ENCODE results near the gene PHGDH. TPM values are rescaled to one million over a fixed set of nuclear protein-coding genes. Genes with fewer than 3 reads are reported as not detected.

The PHGDH gene
- total RNA-seq, 1 donor from 2014 or later, result 60.8 TPM

DNA sequence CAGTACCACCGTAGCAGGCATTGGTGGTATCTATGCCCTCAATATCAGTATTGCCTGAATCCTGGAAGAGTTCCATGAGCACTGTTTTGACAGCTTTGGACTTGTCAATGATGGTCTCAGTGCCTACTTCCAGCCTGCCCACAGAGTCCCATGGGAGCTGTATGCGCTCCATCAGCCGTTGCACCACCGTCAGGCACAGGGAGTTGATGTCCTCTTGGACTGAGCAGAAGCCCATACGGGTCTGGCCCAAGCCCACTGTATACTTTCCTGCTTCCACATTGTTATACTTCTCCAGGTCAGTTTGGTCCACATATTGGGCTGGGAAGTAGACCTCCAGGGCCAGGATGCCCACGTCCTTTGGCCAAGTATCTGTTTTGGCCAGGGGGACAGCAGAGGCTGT is 52.5 kb downstream of the PHGDH start:
- H3K4me3 ChIP-seq, result no peak overlapping the region
- no peak overlapping the region for H3K27ac ChIP-seq

DNA sequence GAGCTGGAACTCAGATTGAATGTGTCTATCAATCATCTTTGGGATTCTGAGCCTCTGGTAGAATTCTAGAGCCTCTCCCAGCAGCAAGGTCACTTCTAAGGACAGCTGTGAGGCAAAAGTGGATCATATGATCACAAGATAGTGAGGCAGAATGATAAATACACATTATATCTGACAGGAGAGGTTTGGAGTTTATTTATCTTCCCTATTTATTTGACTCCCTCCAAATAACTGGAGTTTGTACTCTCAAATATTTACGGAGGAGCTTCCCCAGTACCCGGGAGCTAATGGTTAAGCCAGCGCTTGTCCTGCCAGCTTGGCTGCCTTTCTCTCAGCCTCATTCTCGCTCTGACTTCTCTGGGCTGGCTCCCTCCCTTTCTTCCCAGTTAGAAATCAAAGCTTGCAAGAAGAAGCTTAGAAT is 54.6 kb downstream of the PHGDH start:
- Histone ChIP-seq H3K36me3 (no peaks in the 10 kb centered on the region), H3K27ac (no peak overlapping the region), H3K9me3 (no peaks in the 10 kb centered on the region), H3K4me1 (peaks cover 6% of the 10 kb centered on the region), H3K27me3 (ENCODE audit: low read depth) (no peaks in the 10 kb centered on the region), H3K4me3 (no peak overlapping the region)
- no peak for DNase-seq
- TF ChIP-seq, protein P1, sequence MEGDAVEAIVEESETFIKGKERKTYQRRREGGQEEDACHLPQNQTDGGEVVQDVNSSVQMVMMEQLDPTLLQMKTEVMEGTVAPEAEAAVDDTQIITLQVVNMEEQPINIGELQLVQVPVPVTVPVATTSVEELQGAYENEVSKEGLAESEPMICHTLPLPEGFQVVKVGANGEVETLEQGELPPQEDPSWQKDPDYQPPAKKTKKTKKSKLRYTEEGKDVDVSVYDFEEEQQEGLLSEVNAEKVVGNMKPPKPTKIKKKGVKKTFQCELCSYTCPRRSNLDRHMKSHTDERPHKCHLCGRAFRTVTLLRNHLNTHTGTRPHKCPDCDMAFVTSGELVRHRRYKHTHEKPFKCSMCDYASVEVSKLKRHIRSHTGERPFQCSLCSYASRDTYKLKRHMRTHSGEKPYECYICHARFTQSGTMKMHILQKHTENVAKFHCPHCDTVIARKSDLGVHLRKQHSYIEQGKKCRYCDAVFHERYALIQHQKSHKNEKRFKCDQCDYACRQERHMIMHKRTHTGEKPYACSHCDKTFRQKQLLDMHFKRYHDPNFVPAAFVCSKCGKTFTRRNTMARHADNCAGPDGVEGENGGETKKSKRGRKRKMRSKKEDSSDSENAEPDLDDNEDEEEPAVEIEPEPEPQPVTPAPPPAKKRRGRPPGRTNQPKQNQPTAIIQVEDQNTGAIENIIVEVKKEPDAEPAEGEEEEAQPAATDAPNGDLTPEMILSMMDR (IDR thresholded peaks at IDR 0.05), result no peak
- ATAC-seq, result peak in 1 of 2 donors; percentile 46
- intact Hi-C loops (cut with DNase I), result no loop called here

More for the DNA sequence above, 52.5 kb downstream of the PHGDH start:
- Histone ChIP-seq H3K4me1 (peaks cover 3% of the 10 kb centered on the region), H3K9me3 (no peaks in the 10 kb centered on the region), H3K36me3 (no peaks in the 10 kb centered on the region), H3K27me3 (ENCODE audit: low read depth) (no peaks in the 10 kb centered on the region)
- ATAC-seq, result no peak
- intact Hi-C loops (cut with DNase I), result no loop called here
- DNase-seq, result no peak
- TF ChIP-seq, protein P1 (IDR thresholded peaks at IDR 0.05), result no peak

DNA sequence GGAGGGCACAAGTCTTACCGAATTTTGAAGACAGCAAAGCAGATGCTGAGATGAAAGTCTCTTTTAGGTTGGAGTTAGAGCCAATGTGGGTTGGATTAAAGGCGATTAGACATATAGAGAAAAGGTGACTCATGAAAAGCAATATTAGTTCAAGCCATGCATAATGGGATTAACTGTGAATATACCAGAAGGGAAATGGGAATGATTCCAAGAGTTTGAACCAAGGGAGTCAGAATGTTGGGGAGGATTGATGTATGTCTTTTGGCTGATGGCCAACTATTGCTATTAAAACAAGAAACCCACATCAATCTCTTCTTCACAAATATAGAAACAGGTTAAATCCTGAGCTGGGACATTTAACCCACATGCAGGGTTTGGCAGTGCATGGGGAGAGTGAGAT is 55.8 kb downstream of the PHGDH start:
- TF ChIP-seq, protein P1 (IDR thresholded peaks at IDR 0.05), result no peak
- Histone ChIP-seq H3K4me3 (no peak overlapping the region), H3K36me3 (no peaks in the 10 kb centered on the region), H3K27me3 (ENCODE audit: low read depth) (no peaks in the 10 kb centered on the region), H3K4me1 (peaks cover 11% of the 10 kb centered on the region), H3K27ac (no peak overlapping the region), H3K9me3 (no peaks in the 10 kb centered on the region)
- DNase-seq, result no peak
- intact Hi-C loops (cut with DNase I), result no loop called here
- ATAC-seq, result no peak

DNA sequence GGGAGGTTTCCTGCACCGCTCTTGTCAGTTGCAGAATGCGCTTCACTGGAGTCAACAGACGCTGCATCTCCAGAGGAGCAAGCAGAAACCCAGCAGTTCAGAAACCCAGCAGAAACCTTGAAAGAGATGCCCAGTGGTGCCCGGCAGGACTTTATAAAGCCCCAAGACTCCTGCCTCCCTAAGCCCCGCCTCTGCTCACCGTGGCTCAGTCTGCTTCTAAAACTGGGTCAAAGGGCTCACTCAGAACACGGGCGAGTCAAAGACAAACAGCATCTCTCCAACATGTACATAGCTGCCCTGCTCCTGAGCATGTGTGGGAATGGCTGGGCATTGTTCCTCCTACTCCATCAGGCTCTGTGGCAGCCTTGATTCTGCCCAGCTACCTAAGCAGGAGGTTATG is 57.0 kb downstream of the PHGDH start, which contains the start of gene HMGCS2:
Gene HMGCS2, minus strand, starts transcription at position 128 of the 400 bp plus-strand sequence. Its CDS starts 61 bp downstream, at position 67.
- Histone ChIP-seq H3K4me3 (no peak within 1 kb of the TSS), H3K27ac (no peak within 1 kb of the TSS), H3K36me3 (no peaks in the 10 kb centered on the region), H3K27me3 (ENCODE audit: low read depth) (no peaks in the 10 kb centered on the region), H3K4me1 (peaks cover 21% of the 10 kb centered on the region), H3K9me3 (no peaks in the 10 kb centered on the region)
- no peak for DNase-seq
- TF ChIP-seq, protein P1 (IDR thresholded peaks at IDR 0.05), result no peak
- peak; percentile 71 to 74 for ATAC-seq
- intact Hi-C loops (cut with DNase I), result no loop called here

GRCh38 chr1:119771016-119771415 is 59.3 kb downstream of the PHGDH start:
- ATAC-seq (no peak), DNase-seq (no peak)
- H3K9me3 ChIP-seq, result no peaks in the 10 kb centered on the region
- intact Hi-C loops (cut with DNase I), result no loop called here
- no peak overlapping the region for H3K4me3 ChIP-seq
- H3K4me1 ChIP-seq, result peaks cover 26% of the 10 kb centered on the region
- no peak overlapping the region for H3K27ac ChIP-seq
- TF ChIP-seq, protein P1 (IDR thresholded peaks at IDR 0.05), result no peak
- H3K27me3 ChIP-seq (ENCODE audit: low read depth), result no peaks in the 10 kb centered on the region
- H3K36me3 ChIP-seq, result no peaks in the 10 kb centered on the region
